Astrocyte (in vitro differentiated cells and primary cell): Measurements from ENCODE around the gene COL18A1. TPM values are rescaled to one million over a fixed set of nuclear protein-coding genes. Genes with fewer than 3 reads are reported as not detected.
"Not testable (repeated sequence)": the region's sequence is repeated elsewhere in the genome, so short reads cannot be mapped to it uniquely, and the experiment has no call there.

Experiments
- DNase-seq: peaks from one replicate; pipeline ENCODE4 v3.0.0-alpha.2; 2010; ENCODE audit warnings: low read depth
- FAIRE-seq: peaks from 2 replicates; lab custom pipeline; 2011; peaks lifted over from hg19 to GRCh38; lab: Jason Lieb, UNC
- H2AFZ ChIP-seq: 2 replicates; pipeline ENCODE4 v1.6.0; 2012; ENCODE audit warnings: low read depth, low read length, inconsistent platforms
- H3K27ac ChIP-seq: 2 replicates; pipeline ENCODE4 v1.5.1; 2011; ENCODE audit warnings: low read depth, low read length, inconsistent platforms
- H3K27me3 ChIP-seq: 2 replicates; pipeline ENCODE4 v1.6.0; 2011; ENCODE audit warnings: low read length, inconsistent platforms; ENCODE audit not compliant: insufficient read depth
- H3K36me3 ChIP-seq: 2 replicates; pipeline ENCODE4 v1.5.1; 2011; ENCODE audit warnings: low read length, inconsistent platforms; ENCODE audit not compliant: insufficient read depth
- H3K4me1 ChIP-seq: 2 replicates; pipeline ENCODE4 v1.5.1; 2011; ENCODE audit warnings: low read length, inconsistent platforms; ENCODE audit not compliant: insufficient read depth
- H3K4me2 ChIP-seq: 2 replicates; pipeline ENCODE4 v1.6.0; 2012; ENCODE audit warnings: low read length, inconsistent platforms
- H3K4me3 ChIP-seq: 2 replicates; pipeline ENCODE4 v1.5.1; 2011; ENCODE audit warnings: low read depth, mild to moderate bottlenecking, low read length, inconsistent platforms; ENCODE audit not compliant: insufficient read depth
- H3K79me2 ChIP-seq: 2 replicates; pipeline ENCODE4 v1.6.0; 2012; ENCODE audit warnings: mild to moderate bottlenecking, low read length, inconsistent platforms; ENCODE audit not compliant: insufficient read depth
- H3K9ac ChIP-seq: 2 replicates; pipeline ENCODE4 v1.6.0; 2012; ENCODE audit warnings: mild to moderate bottlenecking, low read length, inconsistent platforms
- H3K9me3 ChIP-seq: 2 replicates; pipeline ENCODE4 v1.5.1; 2012; ENCODE audit warnings: low read depth, mild to moderate bottlenecking, low read length, inconsistent platforms; ENCODE audit not compliant: insufficient read depth
- H4K20me1 ChIP-seq: 2 replicates; pipeline ENCODE4 v1.6.0; 2012; ENCODE audit warnings: low read length, inconsistent platforms; ENCODE audit not compliant: insufficient read depth
- H3K27ac Mint-ChIP-seq: one replicate; pipeline ENCODE4 v1.8.0; 2021; ENCODE audit warnings: mild to moderate bottlenecking, mixed read lengths; ENCODE audit not compliant: unreplicated experiment
- H3K27me3 Mint-ChIP-seq: one replicate; pipeline ENCODE4 v1.8.0; 2021; ENCODE audit warnings: low read depth, mixed read lengths; ENCODE audit not compliant: unreplicated experiment
- H3K36me3 Mint-ChIP-seq: one replicate; pipeline ENCODE4 v1.8.0; 2021; ENCODE audit warnings: low read depth, mixed read lengths; ENCODE audit not compliant: unreplicated experiment
- H3K4me1 Mint-ChIP-seq: one replicate; pipeline ENCODE4 v1.8.0; 2021; ENCODE audit warnings: low read depth, mixed read lengths; ENCODE audit not compliant: unreplicated experiment
- H3K4me3 Mint-ChIP-seq: one replicate; pipeline ENCODE4 v1.8.0; 2021; ENCODE audit warnings: mild to moderate bottlenecking, moderate library complexity, mixed read lengths; ENCODE audit not compliant: unreplicated experiment
- H3K9me3 Mint-ChIP-seq: one replicate; pipeline ENCODE4 v1.8.0; 2021; ENCODE audit warnings: mild to moderate bottlenecking, mixed read lengths; ENCODE audit not compliant: unreplicated experiment
- CTCF ChIP-seq: IDR thresholded peaks from 2 replicates; pipeline ENCODE4 v1.5.1; 2011; ENCODE audit warnings: low read depth, mild to moderate bottlenecking, inconsistent platforms, low read length, moderate library complexity; ENCODE audit not compliant: insufficient read depth
- EZH2 ChIP-seq: IDR thresholded peaks from 2 replicates; pipeline ENCODE4 v1.6.1; 2012; ENCODE audit warnings: mild to moderate bottlenecking, low read length, inconsistent platforms; ENCODE audit not compliant: insufficient read depth
- total RNA-seq: library from RNA; stranded (reverse); gene quantifications from 2 replicates; pipeline ENCODE4 v1.2.1, GENCODE V29; 2021

Gene COL18A1
- total RNA-seq, 1 donor from 2014 or later, result 616 TPM

DNA sequence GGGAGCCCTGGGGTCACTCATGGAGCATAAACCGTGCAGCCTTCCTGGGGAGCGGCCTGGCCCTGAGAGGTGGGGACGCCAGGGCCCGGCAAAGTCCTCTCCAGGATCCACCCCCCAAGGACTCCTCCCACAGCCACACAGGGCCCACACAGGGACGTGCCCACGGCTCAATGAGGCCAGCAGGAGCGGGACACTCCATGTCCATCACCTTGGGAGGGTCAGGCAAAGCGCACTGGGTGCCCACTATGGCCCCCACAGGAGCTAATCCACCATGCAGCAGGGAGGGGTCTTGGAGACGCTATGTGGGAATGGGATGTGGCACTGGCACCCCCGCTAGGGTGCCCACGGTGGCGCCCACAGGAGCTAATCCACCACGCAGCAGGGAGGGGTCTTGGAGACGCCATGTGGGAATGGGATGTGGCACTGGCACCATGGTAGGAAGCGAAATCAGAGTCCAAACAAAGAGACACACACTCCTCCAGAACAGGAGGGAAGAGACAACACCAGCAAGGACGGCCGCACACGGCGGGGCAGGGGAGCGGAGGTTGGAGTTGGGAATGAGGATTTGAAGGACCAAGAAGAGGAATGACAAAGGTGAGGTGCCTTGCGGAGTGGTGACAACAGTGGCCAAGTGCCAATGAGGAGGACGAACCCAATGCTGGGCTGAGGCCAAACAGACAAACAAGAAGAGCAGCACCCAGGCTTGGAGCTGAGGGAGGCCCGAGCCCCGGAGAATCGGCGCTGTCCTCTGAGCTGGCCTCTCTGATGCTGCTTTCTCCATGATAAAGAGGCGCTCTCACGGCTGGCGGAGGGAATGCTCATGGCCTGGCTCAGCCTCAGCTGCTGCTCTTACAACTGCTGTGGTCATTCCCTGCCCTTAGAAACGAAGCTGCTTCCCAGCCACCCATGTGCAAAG is 155.4 kb downstream of the COL18A1 start:
- Histone ChIP-seq H4K20me1 (no peaks in the 10 kb centered on the region), H3K79me2 (no peaks in the 10 kb centered on the region), H3K9ac (no peak overlapping the region), H3K36me3 (no peaks in the 10 kb centered on the region), H3K27me3 (peaks cover 11% of the 10 kb centered on the region), H2AFZ (no peak overlapping the region), H3K27ac (no peak overlapping the region), H3K4me2 (no peak overlapping the region), H3K4me3 (no peak overlapping the region), H3K4me1 (peaks cover 7% of the 10 kb centered on the region), H3K9me3 (no peaks in the 10 kb centered on the region)
- Mint-ChIP-seq H3K9me3 (peaks cover 3% of the 10 kb centered on the region), H3K27ac (no peak overlapping the region), H3K27me3 (peaks cover 10% of the 10 kb centered on the region), H3K4me1 (peaks cover 9% of the 10 kb centered on the region), H3K4me3 (no peak overlapping the region), H3K36me3 (no peaks in the 10 kb centered on the region)
- DNase-seq, result no peak
- no peak for FAIRE-seq
- no peak for TF ChIP-seq EZH2
- TF ChIP-seq CTCF, result no peak

DNA sequence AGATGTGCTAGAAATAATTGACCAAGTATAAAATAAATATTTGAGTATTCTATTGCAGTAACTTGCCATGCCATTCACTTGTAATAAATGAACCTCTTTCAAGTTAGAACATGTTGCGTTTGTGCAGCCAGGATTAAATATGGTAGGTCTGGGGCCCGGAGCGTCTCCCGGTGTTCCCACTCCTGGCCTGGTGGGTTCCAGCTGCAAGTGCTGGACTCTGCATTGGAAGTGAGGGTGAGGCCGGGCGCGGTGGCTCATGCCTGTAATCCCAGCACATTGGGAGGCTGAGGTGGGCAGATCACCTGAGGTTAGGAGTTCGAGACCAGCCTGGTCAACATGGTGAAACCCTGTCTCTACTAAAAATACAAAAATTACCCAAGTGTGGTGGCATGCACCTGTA is 156.3 kb downstream of the COL18A1 start:
- not testable (repeated sequence) for H3K9me3 Mint-ChIP-seq
- peaks cover 12% of the 10 kb centered on the region for H3K27me3 Mint-ChIP-seq

GRCh38 chr21:45562402-45562801 is 157.4 kb downstream of the COL18A1 start:
- Histone ChIP-seq H3K79me2 (no peaks in the 10 kb centered on the region), H3K4me3 (no peak overlapping the region), H3K4me2 (peak overlapping the region; percentile 25), H3K36me3 (no peaks in the 10 kb centered on the region), H3K9ac (peak overlapping the region; percentile 2), H3K9me3 (no peaks in the 10 kb centered on the region), H4K20me1 (no peaks in the 10 kb centered on the region), H2AFZ (no peak overlapping the region), H3K27ac (no peak overlapping the region), H3K4me1 (no peaks in the 10 kb centered on the region), H3K27me3 (peaks cover 16% of the 10 kb centered on the region)
- H3K36me3 Mint-ChIP-seq, result no peaks in the 10 kb centered on the region
- no peak for TF ChIP-seq EZH2
- TF ChIP-seq CTCF, result no peak
- peaks cover 3% of the 10 kb centered on the region for H3K9me3 Mint-ChIP-seq
- FAIRE-seq (no peak), DNase-seq (no peak)
- H3K27me3 Mint-ChIP-seq, result peaks cover 20% of the 10 kb centered on the region
- H3K4me1 Mint-ChIP-seq, result peaks cover 9% of the 10 kb centered on the region
- no peak overlapping the region for H3K27ac Mint-ChIP-seq
- no peak overlapping the region for H3K4me3 Mint-ChIP-seq

More for the DNA sequence above, 156.3 kb downstream of the COL18A1 start:
- H3K36me3 Mint-ChIP-seq, H3K4me3 Mint-ChIP-seq, H3K9me3 ChIP-seq, H3K4me1 ChIP-seq, H3K79me2 ChIP-seq, H3K9ac ChIP-seq, H3K4me2 ChIP-seq, FAIRE-seq, H3K4me1 Mint-ChIP-seq, H3K36me3 ChIP-seq, H3K27ac Mint-ChIP-seq, H3K27ac ChIP-seq, DNase-seq, H4K20me1 ChIP-seq, H2AFZ ChIP-seq, H3K4me3 ChIP-seq: not testable (repeated sequence)
- H3K27me3 ChIP-seq, result peaks cover 11% of the 10 kb centered on the region
